SK-N-SH (cell line): ENCODE data around the gene PBX4. TPM values are rescaled to one million over a fixed set of nuclear protein-coding genes. Genes with fewer than 3 reads are reported as not detected.

ENCODE experiments used
- CTCF ChIA-PET: fragments of 300-600, 350-600 bp; formaldehyde crosslinking; extraction: SDS; loops from one replicate; lab custom pipeline; 2021; lab: Yijun Ruan, JAX
- POLR2A ChIA-PET: fragments of 350-600 bp; sonication (Branson Sonifier 250); formaldehyde crosslinking; extraction: SDS; loops from one replicate; lab custom pipeline; 2020; ENCODE audit warnings: antibody characterized with exemption, inconsistent platforms; lab: Yijun Ruan, JAX
- DNase-seq: peaks from one replicate; pipeline ENCODE4 v3.0.0; 2012
- H2AFZ ChIP-seq: fragments of 200-600 bp; sonication (generic); 2 replicates; pipeline ENCODE4 v1.8.1; 2016; ENCODE audit warnings: antibody characterized with exemption, mild to moderate bottlenecking, low read depth
- H3F3A ChIP-seq: fragments of 200-600 bp; sonication (generic); replicated peaks from 2 replicates; pipeline ENCODE3; 2016; ENCODE audit warnings: antibody characterized with exemption, mild to moderate bottlenecking; ENCODE audit not compliant: insufficient read depth
- H3K27ac ChIP-seq, 2 experiments: fragments of 200-500 bp in 1 of 2; fragments of 200-600 bp in 1 of 2; sonication (Bioruptor generic) in 1 of 2; sonication (generic), shearing (Covaris generic) in 1 of 2; 2 replicates each; pipeline versions ENCODE4 v1.5.1 to v1.6.1; 2014 to 2016; ENCODE audit warnings: low read depth in 2 of 2, inconsistent platforms in 1 of 2, low read length in 1 of 2, mild to moderate bottlenecking in 1 of 2, mixed read lengths in 1 of 2
- H3K27me3 ChIP-seq: fragments of 200-600 bp; sonication (generic), shearing (Covaris generic); 2 replicates; pipeline ENCODE4 v1.6.1; 2016; ENCODE audit warnings: mixed run types; ENCODE audit not compliant: insufficient read depth
- H3K36me3 ChIP-seq, 2 experiments: fragments of 200-500 bp in 1 of 2; fragments of 200-600 bp in 1 of 2; sonication (Bioruptor generic) in 1 of 2; sonication (generic) in 1 of 2; replicated peaks in 1 of 2; 2 replicates each; pipeline versions ENCODE3 to v1.5.1; 2014 to 2016; ENCODE audit warnings: low read length in 1 of 2, mild to moderate bottlenecking in 1 of 2; ENCODE audit not compliant: insufficient read depth in 2 of 2, control insufficient read depth in 1 of 2
- H3K4me1 ChIP-seq, 2 experiments: fragments of 200-500 bp in 1 of 2; fragments of 200-600 bp in 1 of 2; sonication (Bioruptor generic) in 1 of 2; sonication (generic), shearing (Covaris generic) in 1 of 2; 2 replicates each; pipeline versions ENCODE4 v1.5.1 to v1.6.1; 2014 to 2016; ENCODE audit warnings: low read depth in 1 of 2, low read length in 1 of 2, mixed run types in 1 of 2; ENCODE audit not compliant: insufficient read depth in 2 of 2, control insufficient read depth in 1 of 2
- H3K4me2 ChIP-seq: fragments of 200-600 bp; sonication (generic), shearing (Covaris generic); 2 replicates; pipeline ENCODE4 v1.6.1; 2017; ENCODE audit warnings: mixed run types
- H3K4me3 ChIP-seq, 2 experiments: fragments of 200-500 bp in 1 of 2; fragments of 200-600 bp in 1 of 2; sonication (Bioruptor generic) in 1 of 2; sonication (generic), shearing (Covaris generic) in 1 of 2; 2 replicates each; pipeline versions ENCODE4 v1.5.1 to v1.8.1; 2014 to 2016; ENCODE audit warnings: low read depth in 2 of 2, inconsistent platforms in 1 of 2, low read length in 1 of 2, mild to moderate bottlenecking in 1 of 2, mixed read lengths in 1 of 2, moderate library complexity in 1 of 2
- H3K79me2 ChIP-seq: fragments of 200-600 bp; sonication (generic); 2 replicates; pipeline ENCODE4 v1.8.1; 2017; ENCODE audit warnings: mild to moderate bottlenecking; ENCODE audit not compliant: insufficient read depth
- H3K9ac ChIP-seq: fragments of 200-600 bp; sonication (generic); 2 replicates; pipeline ENCODE4 v1.6.1; 2017; ENCODE audit warnings: mixed run types
- H3K9me2 ChIP-seq: fragments of 200-600 bp; sonication (generic); 2 replicates; pipeline ENCODE4 v1.6.1; 2017; ENCODE audit warnings: mixed run types
- H3K9me3 ChIP-seq: fragments of 200-600 bp; sonication (generic); 2 replicates; pipeline ENCODE4 v1.6.1; 2017; ENCODE audit warnings: mixed run types, mild to moderate bottlenecking, moderate library complexity
- H4K20me1 ChIP-seq: fragments of 200-600 bp; sonication (generic); 2 replicates; pipeline ENCODE4 v1.6.1; 2017; ENCODE audit warnings: mild to moderate bottlenecking, mixed run types; ENCODE audit not compliant: insufficient read depth
- EP300 ChIP-seq, 2 experiments: IDR thresholded peaks; 2 replicates each; pipeline versions ENCODE4 v1.4.0 to v1.6.1; 2012; ENCODE audit warnings: borderline replicate concordance in 1 of 2, low read depth in 1 of 2, low read length in 1 of 2
- EZH2phosphoT487 ChIP-seq: fragments of 200-600 bp; sonication (generic); IDR thresholded peaks from 2 replicates; pipeline ENCODE4 v1.6.1; 2017; ENCODE audit warnings: low read depth, mixed run types, mild to moderate bottlenecking, antibody characterized with exemption, moderate library complexity, borderline replicate concordance
- FOXM1 ChIP-seq: IDR thresholded peaks from 2 replicates; pipeline ENCODE4 v1.4.0; 2012; ENCODE audit warnings: low read depth, mild to moderate bottlenecking
- GABPA ChIP-seq: IDR thresholded peaks from 2 replicates; pipeline ENCODE4 v1.4.0; 2012; ENCODE audit warnings: low read depth, mild to moderate bottlenecking
- MAX ChIP-seq: IDR thresholded peaks from 2 replicates; pipeline ENCODE4 v1.4.0; 2012; ENCODE audit warnings: low read depth
- MEF2A ChIP-seq: IDR thresholded peaks from 2 replicates; pipeline ENCODE4 v1.4.0; 2012; ENCODE audit warnings: low read depth, borderline replicate concordance
- NRF1 ChIP-seq: IDR thresholded peaks from 2 replicates; pipeline ENCODE4 v1.6.1; 2012; ENCODE audit warnings: low read depth, mild to moderate bottlenecking, low read length
- PBX3 ChIP-seq: IDR thresholded peaks from 2 replicates; pipeline ENCODE4; 2012
- RAD21 ChIP-seq: IDR thresholded peaks from 2 replicates; pipeline ENCODE4 v1.6.1; 2012; ENCODE audit warnings: mild to moderate bottlenecking, low read length
- RCOR1 ChIP-seq: fragments of 150-350 bp; IDR thresholded peaks from 2 replicates; pipeline ENCODE4 v1.6.1; 2017; ENCODE audit warnings: antibody characterized with exemption, low read length
- TAF1 ChIP-seq: IDR thresholded peaks from 2 replicates; pipeline ENCODE4 v1.6.1; 2012; ENCODE audit warnings: low read depth, mild to moderate bottlenecking, low read length, moderate library complexity, borderline replicate concordance
- TCF12 ChIP-seq: IDR thresholded peaks from 2 replicates; pipeline ENCODE4 v1.4.0; 2012
- WGBS: methylation state at CpG from one replicate; pipeline ENCODE4 v1.1.6; 2017; ENCODE audit warnings: low lambda C conversion rate; 5-methylcytosine and 5-hydroxymethylcytosine counted together
- polyA plus RNA-seq, 3 experiments: library from polyadenylated mRNA; depleted of rRNA; stranded (reverse); fragments of >200 nt; gene quantifications; 2 replicates each; pipeline ENCODE4 v1.2.3, GENCODE V29; 2012
- TF ChIP-seq, protein P1 (sequence below): fragments of 200-600 bp; sonication (generic); IDR thresholded peaks from 2 replicates; pipeline ENCODE4 v1.6.1; 2017; ENCODE audit warnings: antibody characterized with exemption, mild to moderate bottlenecking, moderate library complexity
- TF ChIP-seq, protein P2 (sequence below): IDR thresholded peaks from 2 replicates; pipeline ENCODE4 v1.4.0; 2012; ENCODE audit warnings: low read depth, borderline replicate concordance

The PBX4 gene
- polyA plus RNA-seq, 1 of the 3 experiments (the other 2 are of a cell fraction) = 6.4 TPM

- peak; percentile 10 for DNase-seq
- H2AFZ ChIP-seq = no peak overlapping the region
- 89% methylated on average over 11 of the region's 11 CpGs for WGBS
- H3K27me3 ChIP-seq = no peaks in the 10 kb centered on the region
- ChIA-PET POLR2A (no interaction called here), CTCF (interaction anchor here (2.5 to 9.3 kb wide), 2 partner anchors 18 to 40 kb away, joined by 6 to 56 read pairs; no protein-coding TSS in a partner anchor)
- no peaks in the 10 kb centered on the region for H3K9me3 ChIP-seq
- H3K4me1 ChIP-seq = no peaks in the 10 kb centered on the region
- H4K20me1 ChIP-seq = no peaks in the 10 kb centered on the region
- no peaks in the 10 kb centered on the region for H3K36me3 ChIP-seq
- H3K79me2 ChIP-seq = no peaks in the 10 kb centered on the region
- no peak overlapping the region for H3K27ac ChIP-seq
- H3K4me2 ChIP-seq = no peak overlapping the region
- H3K9me2 ChIP-seq = no peaks in the 10 kb centered on the region
- no peak for TF ChIP-seq MAX
- TF ChIP-seq FOXM1 = no peak
- TF ChIP-seq EP300 (IDR thresholded peaks at IDR 0.05; ENCODE audit: borderline replicate concordance in 1 of 2, low read depth in 1 of 2, low read length in 1 of 2) = no peak
- no peak for TF ChIP-seq GABPA
- no peak for TF ChIP-seq TCF12
- no peak for TF ChIP-seq NRF1
- TF ChIP-seq TAF1 = no peak
- no peak for TF ChIP-seq RAD21
- no peak for TF ChIP-seq RCOR1
- TF ChIP-seq, protein P1, sequence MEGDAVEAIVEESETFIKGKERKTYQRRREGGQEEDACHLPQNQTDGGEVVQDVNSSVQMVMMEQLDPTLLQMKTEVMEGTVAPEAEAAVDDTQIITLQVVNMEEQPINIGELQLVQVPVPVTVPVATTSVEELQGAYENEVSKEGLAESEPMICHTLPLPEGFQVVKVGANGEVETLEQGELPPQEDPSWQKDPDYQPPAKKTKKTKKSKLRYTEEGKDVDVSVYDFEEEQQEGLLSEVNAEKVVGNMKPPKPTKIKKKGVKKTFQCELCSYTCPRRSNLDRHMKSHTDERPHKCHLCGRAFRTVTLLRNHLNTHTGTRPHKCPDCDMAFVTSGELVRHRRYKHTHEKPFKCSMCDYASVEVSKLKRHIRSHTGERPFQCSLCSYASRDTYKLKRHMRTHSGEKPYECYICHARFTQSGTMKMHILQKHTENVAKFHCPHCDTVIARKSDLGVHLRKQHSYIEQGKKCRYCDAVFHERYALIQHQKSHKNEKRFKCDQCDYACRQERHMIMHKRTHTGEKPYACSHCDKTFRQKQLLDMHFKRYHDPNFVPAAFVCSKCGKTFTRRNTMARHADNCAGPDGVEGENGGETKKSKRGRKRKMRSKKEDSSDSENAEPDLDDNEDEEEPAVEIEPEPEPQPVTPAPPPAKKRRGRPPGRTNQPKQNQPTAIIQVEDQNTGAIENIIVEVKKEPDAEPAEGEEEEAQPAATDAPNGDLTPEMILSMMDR = no peak
- TF ChIP-seq, protein P2, sequence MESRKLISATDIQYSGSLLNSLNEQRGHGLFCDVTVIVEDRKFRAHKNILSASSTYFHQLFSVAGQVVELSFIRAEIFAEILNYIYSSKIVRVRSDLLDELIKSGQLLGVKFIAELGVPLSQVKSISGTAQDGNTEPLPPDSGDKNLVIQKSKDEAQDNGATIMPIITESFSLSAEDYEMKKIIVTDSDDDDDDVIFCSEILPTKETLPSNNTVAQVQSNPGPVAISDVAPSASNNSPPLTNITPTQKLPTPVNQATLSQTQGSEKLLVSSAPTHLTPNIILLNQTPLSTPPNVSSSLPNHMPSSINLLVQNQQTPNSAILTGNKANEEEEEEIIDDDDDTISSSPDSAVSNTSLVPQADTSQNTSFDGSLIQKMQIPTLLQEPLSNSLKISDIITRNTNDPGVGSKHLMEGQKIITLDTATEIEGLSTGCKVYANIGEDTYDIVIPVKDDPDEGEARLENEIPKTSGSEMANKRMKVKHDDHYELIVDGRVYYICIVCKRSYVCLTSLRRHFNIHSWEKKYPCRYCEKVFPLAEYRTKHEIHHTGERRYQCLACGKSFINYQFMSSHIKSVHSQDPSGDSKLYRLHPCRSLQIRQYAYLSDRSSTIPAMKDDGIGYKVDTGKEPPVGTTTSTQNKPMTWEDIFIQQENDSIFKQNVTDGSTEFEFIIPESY = no peak
- TF ChIP-seq PBX3 = no peak
- TF ChIP-seq EZH2phosphoT487 = no peak
- no peak for TF ChIP-seq MEF2A
- TF ChIP-seq, all 33 proteins: peak for 0
- H3K9ac ChIP-seq = no peak overlapping the region
- no peak overlapping the region for H3K4me3 ChIP-seq
- no peaks in the 10 kb centered on the region for H3F3A ChIP-seq
These were observed 47.3 kb downstream of the PBX4 start for GRCh38 chr19:19571071-19571786.
